ENCODE measurements around the gene HGF.

Gene HGF

DNA sequence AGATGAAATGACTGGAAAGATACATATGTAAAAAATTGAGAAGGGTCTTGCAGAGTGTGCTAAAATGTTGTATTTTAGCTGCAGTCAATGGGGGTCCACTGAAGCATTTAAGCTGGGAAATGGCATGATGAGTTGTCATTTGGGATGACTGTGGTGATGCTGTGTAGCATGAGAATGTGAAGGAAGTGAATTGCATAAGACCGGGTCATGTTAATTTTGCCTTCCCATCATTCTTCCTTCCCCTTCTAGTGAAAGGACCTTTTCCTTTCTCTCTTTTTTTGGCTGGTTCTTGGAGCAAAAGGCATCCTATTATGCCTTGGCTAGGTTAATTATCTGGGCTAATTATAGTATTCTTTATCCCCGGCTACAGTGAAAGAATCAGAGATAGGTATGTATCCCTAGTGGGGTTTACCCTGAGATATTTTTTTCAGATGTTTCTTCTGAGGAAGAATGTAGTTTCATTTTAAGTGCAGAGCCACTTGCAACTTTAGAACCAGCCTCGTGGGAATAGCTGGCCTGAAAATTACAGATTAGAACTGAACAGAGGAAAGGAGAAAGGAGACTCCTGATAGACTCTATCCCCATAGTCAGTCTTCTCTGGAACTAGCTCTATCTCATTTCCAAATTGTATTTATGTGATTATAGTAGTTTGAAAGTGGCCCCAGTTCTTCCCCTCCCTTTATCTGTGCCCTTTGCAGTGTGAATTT, 93.6 kb downstream of the HGF start:
- DNase-seq = no peak

DNA sequence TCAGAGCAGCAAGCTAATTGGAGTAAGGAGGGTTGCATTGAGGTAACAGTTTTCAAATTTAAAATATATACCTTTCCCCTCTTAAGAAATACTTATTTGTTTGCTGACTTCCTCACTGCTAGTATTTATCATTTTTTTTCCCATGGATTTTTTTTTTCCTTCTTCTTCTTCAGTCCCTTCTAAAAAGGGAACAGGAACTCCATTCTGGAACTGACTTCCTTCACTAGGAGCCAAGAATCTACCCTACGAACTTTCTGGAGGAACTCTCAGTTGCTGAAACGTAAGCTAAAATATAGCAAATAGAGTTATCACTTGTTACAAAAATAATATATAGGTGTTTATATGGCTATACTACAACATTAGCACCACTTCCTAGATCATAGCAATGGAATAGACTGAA, 95.4 kb downstream of the HGF start:
- no peak for DNase-seq

- no peak for DNase-seq
These were observed 97.0 kb downstream of the HGF start for GRCh38 chr7:81672872-81673271.

- no peak for DNase-seq
These were observed 100.3 kb downstream of the HGF start for GRCh38 chr7:81669476-81670105.

GRCh38 chr7:81666209-81666608, 103.6 kb downstream of the HGF start:
- no peak for DNase-seq

DNA sequence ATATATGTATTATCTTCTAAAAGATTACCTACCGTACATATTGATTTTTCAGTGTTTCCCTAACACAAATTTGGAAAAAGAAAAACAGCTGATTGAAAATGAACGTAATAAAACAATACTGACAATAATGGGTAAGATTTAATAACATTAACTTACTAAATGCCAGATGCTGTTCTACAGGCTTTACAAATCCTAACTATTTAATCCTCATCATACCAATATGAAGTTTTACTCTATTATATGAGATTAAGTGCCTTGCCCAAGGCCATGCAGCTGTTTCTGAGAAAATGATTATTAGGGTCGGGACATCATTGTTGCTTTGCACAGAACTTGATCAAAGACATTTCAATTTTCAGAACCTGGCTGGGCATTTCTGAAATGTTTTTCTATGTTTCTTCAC, 104.6 kb downstream of the HGF start:
- DNase-seq = no peak

DNA sequence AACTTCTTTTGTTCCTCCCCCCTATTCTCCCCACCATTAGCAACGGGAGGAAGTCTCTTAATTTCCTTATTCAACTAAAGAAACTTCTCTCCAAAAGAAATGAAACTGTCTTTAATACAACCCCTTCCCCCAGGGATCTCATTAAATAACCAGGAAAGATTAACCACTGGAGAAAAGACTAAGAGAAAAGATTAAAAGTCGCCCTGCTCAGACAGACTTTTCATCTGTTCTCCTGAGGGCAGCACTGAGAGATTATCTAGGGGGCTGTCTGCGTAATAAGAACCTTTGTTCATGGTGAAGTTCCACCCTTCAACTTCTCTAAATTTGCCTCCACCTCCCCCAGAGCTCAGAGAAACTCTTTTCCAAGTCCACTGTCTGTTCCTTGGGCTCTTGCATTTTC, 105.5 kb downstream of the HGF start:
- DNase-seq = no peak

DNA sequence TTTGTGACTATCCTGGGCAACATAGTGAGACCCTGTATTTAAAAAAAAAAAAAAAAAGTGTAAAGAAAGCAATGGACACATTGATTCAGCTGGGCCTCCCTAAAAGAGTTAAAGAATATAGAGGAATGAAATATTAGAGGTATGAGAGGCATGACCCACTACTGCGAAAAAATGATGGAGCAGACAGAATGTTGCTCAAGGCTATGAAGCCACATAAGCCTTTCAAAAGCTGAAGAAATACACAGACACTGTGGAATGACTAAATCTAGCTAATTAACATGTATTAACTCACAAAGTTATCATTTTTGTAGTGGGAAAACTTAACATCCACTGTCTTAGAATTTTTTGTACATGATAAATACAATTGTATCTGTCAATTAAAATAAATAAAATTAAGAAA, 107.3 kb downstream of the HGF start:
- DNase-seq = no peak

- no peak for DNase-seq
These were observed 110.0 kb downstream of the HGF start for GRCh38 chr7:81659697-81660395.

- DNase-seq = no peak
These were observed 112.3 kb downstream of the HGF start for GRCh38 chr7:81657551-81657950.

DNA sequence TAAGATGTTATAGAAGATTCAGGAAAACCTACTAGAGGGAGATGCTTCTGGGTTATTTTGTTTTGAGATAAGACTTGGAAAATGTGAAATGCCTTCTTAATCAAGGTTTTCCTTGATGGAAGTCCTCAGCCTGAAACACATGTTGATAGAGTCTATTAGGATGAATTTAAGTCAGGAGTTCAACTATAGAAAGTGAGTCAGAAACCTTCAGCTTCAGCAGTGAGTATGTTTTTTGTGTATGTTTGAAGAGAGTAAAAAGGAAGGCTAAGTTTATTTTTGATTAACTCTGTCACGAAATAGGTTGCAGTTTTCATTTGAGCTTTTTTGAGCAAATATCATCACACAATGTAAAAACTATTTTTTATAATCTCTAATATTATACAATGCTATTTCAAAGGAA, 114.6 kb downstream of the HGF start:
- no peak for DNase-seq

GRCh38 chr7:81652225-81652624, 117.6 kb downstream of the HGF start:
- DNase-seq = no peak

Measured in T1000 (cell line).